ENCODE data around the gene LBHD2.

GRCh38 chr14:103105580-103106150 is 21.7 kb downstream of the LBHD2 start:
- no peak for TF ChIP-seq POLR2A (IDR thresholded peaks at IDR 0.05)
- peak in 1 of 12 donors; percentile 4 for TF ChIP-seq CTCF (IDR thresholded peaks at IDR 0.05)
